ENCODE measurements around the gene TCEA2. TPM values are rescaled to one million over a fixed set of nuclear protein-coding genes. Genes with fewer than 3 reads are reported as not detected.
A peak's percentile ranks its signal among the peaks of the same experiment; 100 is the strongest.

The TCEA2 gene
- total and polyA plus RNA-seq, 9 of the 15 experiments (the other 6 are each of a cell fraction or from before 2014, with no cell fraction given) = 1.4 to 28.7 (median 5.4) TPM

DNA sequence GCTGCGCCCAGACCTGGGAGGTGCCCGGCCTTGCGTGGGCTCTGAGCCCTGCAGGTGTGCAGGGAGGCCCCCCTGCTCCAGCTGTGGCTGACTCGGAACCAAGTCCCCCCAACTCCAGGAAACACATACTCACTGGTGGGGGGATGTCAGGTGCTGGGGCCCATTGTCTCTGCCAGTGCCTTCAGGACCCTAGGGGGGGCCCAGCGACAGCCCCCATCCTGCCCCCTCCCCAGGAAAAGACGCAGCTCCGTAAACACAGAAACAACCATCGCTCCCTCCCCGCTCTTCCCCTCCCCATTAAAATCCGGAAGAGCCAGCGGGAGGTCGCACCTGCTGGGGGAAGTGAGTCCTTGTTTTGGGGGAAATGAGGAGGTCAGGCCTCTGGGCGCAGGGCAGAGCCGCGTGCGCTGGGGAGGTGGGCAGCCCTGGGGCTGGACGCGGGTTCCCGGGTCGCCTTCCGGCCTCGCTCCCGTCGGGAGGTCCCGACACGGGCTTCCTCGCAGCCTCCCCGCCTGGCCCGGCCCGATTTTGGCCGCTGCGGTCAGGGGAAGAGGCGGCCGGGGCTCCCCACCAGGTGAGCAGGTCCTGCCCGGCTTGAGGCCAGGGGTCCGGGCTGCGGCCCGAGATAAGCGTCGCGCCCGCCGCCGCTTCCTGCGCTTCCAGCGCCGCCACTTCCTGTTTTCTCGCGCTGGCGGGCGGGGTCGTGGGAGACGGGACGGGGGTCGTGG is 20.8 kb upstream of the TCEA2 start (continued):
- TF ChIP-seq KDM2B (CRISPR knock-in tag; IDR thresholded peaks at IDR 0.05) = 0 out of 2 replicates have a peak, but pooled peaks have one; percentile 65
- TF ChIP-seq, protein P1, sequence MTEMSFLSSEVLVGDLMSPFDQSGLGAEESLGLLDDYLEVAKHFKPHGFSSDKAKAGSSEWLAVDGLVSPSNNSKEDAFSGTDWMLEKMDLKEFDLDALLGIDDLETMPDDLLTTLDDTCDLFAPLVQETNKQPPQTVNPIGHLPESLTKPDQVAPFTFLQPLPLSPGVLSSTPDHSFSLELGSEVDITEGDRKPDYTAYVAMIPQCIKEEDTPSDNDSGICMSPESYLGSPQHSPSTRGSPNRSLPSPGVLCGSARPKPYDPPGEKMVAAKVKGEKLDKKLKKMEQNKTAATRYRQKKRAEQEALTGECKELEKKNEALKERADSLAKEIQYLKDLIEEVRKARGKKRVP (CRISPR knock-in tag; IDR thresholded peaks at IDR 0.05) = no peak
- peak; percentile 69; the same call in 1 of the 2 replicates for TF ChIP-seq GATAD2B (IDR thresholded peaks at IDR 0.05; ENCODE audit: borderline replicate concordance)
- TF ChIP-seq RNF2 (IDR thresholded peaks at IDR 0.05) = 0 out of 2 replicates have a peak, but pooled peaks have one; percentile 50
- TF ChIP-seq STAT5A (IDR thresholded peaks at IDR 0.05; ENCODE audit: borderline replicate concordance, low read length) = peak; percentile 24; the same call in 1 of the 2 replicates
- TF ChIP-seq, protein P2, sequence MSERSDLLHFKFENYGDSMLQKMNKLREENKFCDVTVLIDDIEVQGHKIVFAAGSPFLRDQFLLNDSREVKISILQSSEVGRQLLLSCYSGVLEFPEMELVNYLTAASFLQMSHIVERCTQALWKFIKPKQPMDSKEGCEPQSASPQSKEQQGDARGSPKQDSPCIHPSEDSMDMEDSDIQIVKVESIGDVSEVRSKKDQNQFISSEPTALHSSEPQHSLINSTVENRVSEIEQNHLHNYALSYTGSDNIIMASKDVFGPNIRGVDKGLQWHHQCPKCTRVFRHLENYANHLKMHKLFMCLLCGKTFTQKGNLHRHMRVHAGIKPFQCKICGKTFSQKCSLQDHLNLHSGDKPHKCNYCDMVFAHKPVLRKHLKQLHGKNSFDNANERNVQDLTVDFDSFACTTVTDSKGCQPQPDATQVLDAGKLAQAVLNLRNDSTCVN (CRISPR knock-in tag; IDR thresholded peaks at IDR 0.05) = no peak
- TF ChIP-seq DACH1 (IDR thresholded peaks at IDR 0.05; ENCODE audit: partially characterized antibody) = no peak
- TF ChIP-seq MTA2 (IDR thresholded peaks at IDR 0.05; ENCODE audit: low read depth) = no peak
- TF ChIP-seq PPARD (CRISPR knock-in tag; IDR thresholded peaks at IDR 0.05) = no peak
- TF ChIP-seq ATF7 (IDR thresholded peaks at IDR 0.05) = peak; percentile 41; the same call in 1 of the 2 replicates
- TF ChIP-seq, protein P3, sequence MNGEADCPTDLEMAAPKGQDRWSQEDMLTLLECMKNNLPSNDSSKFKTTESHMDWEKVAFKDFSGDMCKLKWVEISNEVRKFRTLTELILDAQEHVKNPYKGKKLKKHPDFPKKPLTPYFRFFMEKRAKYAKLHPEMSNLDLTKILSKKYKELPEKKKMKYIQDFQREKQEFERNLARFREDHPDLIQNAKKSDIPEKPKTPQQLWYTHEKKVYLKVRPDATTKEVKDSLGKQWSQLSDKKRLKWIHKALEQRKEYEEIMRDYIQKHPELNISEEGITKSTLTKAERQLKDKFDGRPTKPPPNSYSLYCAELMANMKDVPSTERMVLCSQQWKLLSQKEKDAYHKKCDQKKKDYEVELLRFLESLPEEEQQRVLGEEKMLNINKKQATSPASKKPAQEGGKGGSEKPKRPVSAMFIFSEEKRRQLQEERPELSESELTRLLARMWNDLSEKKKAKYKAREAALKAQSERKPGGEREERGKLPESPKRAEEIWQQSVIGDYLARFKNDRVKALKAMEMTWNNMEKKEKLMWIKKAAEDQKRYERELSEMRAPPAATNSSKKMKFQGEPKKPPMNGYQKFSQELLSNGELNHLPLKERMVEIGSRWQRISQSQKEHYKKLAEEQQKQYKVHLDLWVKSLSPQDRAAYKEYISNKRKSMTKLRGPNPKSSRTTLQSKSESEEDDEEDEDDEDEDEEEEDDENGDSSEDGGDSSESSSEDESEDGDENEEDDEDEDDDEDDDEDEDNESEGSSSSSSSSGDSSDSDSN (IDR thresholded peaks at IDR 0.05; ENCODE audit: borderline replicate concordance in 1 of 2, low read depth in 2 of 2, low read length in 2 of 2) = peak; percentile 94 to 97; a peak in 3 of 4 replicates
- TF ChIP-seq HNRNPK (IDR thresholded peaks at IDR 0.05; ENCODE audit: low read depth, low read length, poor library complexity, severe bottlenecking) = no peak
- peak; percentile 93 for TF ChIP-seq CXXC5 (CRISPR knock-in tag; IDR thresholded peaks at IDR 0.05)
- TF ChIP-seq ZNF274 (IDR thresholded peaks at IDR 0.05; ENCODE audit: borderline replicate concordance, low read depth, low read length) = no peak
